SIG-M5 (cell line): ENCODE results near the gene MSL2.
"Not testable (repeated sequence)": the region's sequence is repeated elsewhere in the genome, so short reads cannot be mapped to it uniquely, and the experiment has no call there.

Experiments used
- DNase-seq: peaks from one replicate; lab custom pipeline; 2025; lab: John Stamatoyannopoulos, UW

Gene MSL2

GRCh38 chr3:136196064-136196400 is at the start of gene MSL2:
Gene MSL2, minus strand, starts transcription at chr3:136196335. Its CDS starts 1,222 bp downstream, at chr3:136195113.
- DNase-seq, result no peak

- no peak for DNase-seq
Measured at GRCh38 chr3:136245691-136246090, 49.6 kb upstream of the MSL2 start.

GRCh38 chr3:136239094-136239493 is 43.0 kb upstream of the MSL2 start:
- no peak for DNase-seq

- DNase-seq, result no peak
Measured at GRCh38 chr3:136237961-136238649, 42.0 kb upstream of the MSL2 start.

- no peak for DNase-seq
Measured at GRCh38 chr3:136237103-136237502, 41.0 kb upstream of the MSL2 start.

GRCh38 chr3:136236109-136236508 is 40.0 kb upstream of the MSL2 start:
- no peak for DNase-seq

GRCh38 chr3:136235545-136235944 is 39.4 kb upstream of the MSL2 start:
- DNase-seq, result no peak

GRCh38 chr3:136232413-136232812 is 36.3 kb upstream of the MSL2 start:
- no peak for DNase-seq

GRCh38 chr3:136222746-136223145 is 26.6 kb upstream of the MSL2 start:
- DNase-seq, result not testable (repeated sequence)

- no peak for DNase-seq
Measured at GRCh38 chr3:136211547-136211946, 15.4 kb upstream of the MSL2 start.

- DNase-seq, result no peak
Measured at GRCh38 chr3:136209921-136210320, 13.8 kb upstream of the MSL2 start.

- DNase-seq, result no peak
Measured at GRCh38 chr3:136207489-136208115, 11.5 kb upstream of the MSL2 start.

GRCh38 chr3:136199219-136199618 is 3.1 kb upstream of the MSL2 start:
- not testable (repeated sequence) for DNase-seq

GRCh38 chr3:136198462-136199078 is 2.4 kb upstream of the MSL2 start:
- DNase-seq, result not testable (repeated sequence)

GRCh38 chr3:136197159-136197793 is 1.1 kb upstream of the MSL2 start:
- DNase-seq, result no peak

GRCh38 chr3:136196401-136197158 is 445 bp upstream of the MSL2 start:
- peak; percentile 98 for DNase-seq

- peak; percentile 27 for DNase-seq
Measured at GRCh38 chr3:136195258-136196063, 674 bp downstream of the MSL2 start.

GRCh38 chr3:136194409-136195257 is 1.5 kb downstream of the MSL2 start:
- peak; percentile 38 for DNase-seq

- no peak for DNase-seq
Measured at GRCh38 chr3:136193278-136194054, 2.7 kb downstream of the MSL2 start.

GRCh38 chr3:136192831-136193230 is 3.3 kb downstream of the MSL2 start:
- no peak for DNase-seq
